ENCODE data around the gene STIL. TPM values are rescaled to one million over a fixed set of nuclear protein-coding genes. Genes with fewer than 3 reads are reported as not detected.
A peak's percentile ranks its signal among the peaks of the same experiment; 100 is the strongest.

The STIL gene
- total RNA-seq, 4 donors from 2014 or later = under 0.01 to 13.0 (median 1.9) TPM

DNA sequence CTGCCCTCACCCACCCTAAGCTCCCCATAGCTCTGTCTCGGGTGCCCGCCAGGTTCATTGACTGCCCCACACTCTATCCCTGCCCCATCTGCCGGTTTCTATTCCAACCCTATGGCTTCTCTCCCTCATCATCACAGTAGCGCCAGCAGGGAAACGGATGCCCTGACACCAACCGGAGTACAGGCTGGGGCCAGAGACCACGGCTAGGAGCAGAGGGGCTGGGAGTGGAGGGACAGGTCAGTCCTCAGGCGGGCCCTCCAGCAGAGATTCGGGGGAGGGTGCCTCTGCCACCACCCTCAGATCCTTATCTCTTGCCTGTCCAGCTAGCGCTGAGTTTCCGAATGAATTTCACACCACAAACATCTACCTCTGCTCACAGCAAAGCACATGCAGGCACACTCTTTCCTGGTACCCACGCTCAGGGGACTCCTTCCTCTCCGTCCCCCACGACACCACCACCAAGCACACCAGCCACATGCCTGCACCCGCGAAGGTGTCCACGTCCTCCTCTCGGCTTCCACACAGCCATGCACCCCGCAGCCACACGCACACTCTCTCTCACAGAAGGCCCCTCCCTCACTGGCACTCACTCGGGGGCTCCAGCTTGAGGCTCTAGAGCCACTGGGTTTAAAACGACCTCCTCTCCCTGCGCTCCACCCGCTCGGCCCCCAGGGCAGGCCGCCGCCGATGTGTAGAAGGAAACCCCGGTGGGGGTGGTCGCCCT is 89.1 kb downstream of the STIL start:
- TF ChIP-seq CTCF (IDR thresholded peaks at IDR 0.05) = no peak
- TF ChIP-seq POLR2A (IDR thresholded peaks at IDR 0.05) = no peak
- H3K27me3 ChIP-seq = peaks cover 0 to 42% of the 10 kb centered on the region in 2 donors
- peak in 1 of 2 donors; percentile 12 for DNase-seq

GRCh38 chr1:47223921-47224675 is 89.8 kb downstream of the STIL start:
- peak in 1 of 2 donors; percentile 9 for DNase-seq
- intact Hi-C loops (cut with DNase I; ENCODE audit: low total_unique reads) = no loop called here
- no peak overlapping the region for H3K27ac ChIP-seq
- peaks cover 0 to 16% of the 10 kb centered on the region in 2 donors for H3K4me1 ChIP-seq
- no peaks in the 10 kb centered on the region for H3K9me3 ChIP-seq
- H3K27me3 ChIP-seq = peaks cover 0 to 35% of the 10 kb centered on the region in 2 donors
- no peaks in the 10 kb centered on the region for H3K36me3 ChIP-seq
- TF ChIP-seq POLR2A (IDR thresholded peaks at IDR 0.05) (no peak), CTCF (IDR thresholded peaks at IDR 0.05) (no peak)
- no peak overlapping the region for H3K4me3 ChIP-seq

More for the DNA sequence above, 89.1 kb downstream of the STIL start:
- Histone ChIP-seq H3K4me1 (peaks cover 0 to 16% of the 10 kb centered on the region in 2 donors), H3K27ac (no peak overlapping the region), H3K9me3 (no peaks in the 10 kb centered on the region), H3K36me3 (no peaks in the 10 kb centered on the region), H3K4me3 (no peak overlapping the region)
- intact Hi-C loops (cut with DNase I; ENCODE audit: low total_unique reads) = no loop called here

DNA sequence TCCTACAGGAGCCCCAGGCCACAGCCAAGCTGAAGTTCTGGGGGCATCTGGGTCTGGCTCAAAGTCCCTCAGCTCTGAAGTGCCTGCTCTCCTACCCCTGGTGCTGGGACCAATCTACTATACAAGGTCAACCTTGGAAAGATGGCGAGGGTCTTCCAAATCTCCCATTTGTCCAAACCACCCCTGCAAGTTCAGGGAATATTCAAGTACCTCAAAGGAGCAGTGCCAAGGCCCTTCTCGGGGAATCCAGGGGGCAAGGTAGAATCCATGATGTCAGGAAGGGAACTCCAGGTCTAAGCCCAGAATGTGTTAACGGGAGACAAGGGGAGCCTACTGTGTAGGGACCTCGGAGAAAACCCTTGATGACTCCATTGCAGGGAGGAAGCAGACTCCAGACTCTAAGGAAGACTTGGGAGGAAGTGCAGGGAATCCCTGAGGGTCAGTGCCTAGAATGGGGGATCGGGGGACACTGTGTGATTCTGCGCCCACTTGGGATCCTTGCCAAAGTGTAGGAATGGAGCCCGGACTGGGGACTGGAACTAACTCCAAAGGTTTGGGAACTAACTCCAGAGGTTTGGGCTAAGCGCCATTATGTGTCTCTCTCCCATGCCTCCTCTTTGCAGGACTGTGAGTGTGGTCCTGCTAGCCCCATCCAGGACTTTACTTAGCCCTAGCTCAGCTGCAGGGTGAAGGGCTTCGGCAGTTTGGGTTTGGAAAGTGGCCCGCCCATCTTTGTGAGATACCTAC is 90.6 kb downstream of the STIL start:
- TF ChIP-seq POLR2A (IDR thresholded peaks at IDR 0.05) (no peak), CTCF (IDR thresholded peaks at IDR 0.05) (no peak)
- intact Hi-C loops (cut with DNase I; ENCODE audit: low total_unique reads) = no loop called here
- peaks cover 0 to 27% of the 10 kb centered on the region in 2 donors for H3K27me3 ChIP-seq

GRCh38 chr1:47222476-47222875 is 91.5 kb downstream of the STIL start:
- intact Hi-C loops (cut with DNase I; ENCODE audit: low total_unique reads) = no loop called here
- H3K9me3 ChIP-seq = no peaks in the 10 kb centered on the region
- TF ChIP-seq POLR2A (IDR thresholded peaks at IDR 0.05) (no peak), CTCF (IDR thresholded peaks at IDR 0.05) (no peak)
- peak in 1 of 2 donors; percentile 4 for DNase-seq
- H3K4me1 ChIP-seq = peaks cover 0 to 16% of the 10 kb centered on the region in 2 donors
- peaks cover 0 to 18% of the 10 kb centered on the region in 2 donors for H3K27me3 ChIP-seq
- no peak overlapping the region for H3K4me3 ChIP-seq
- no peak overlapping the region for H3K27ac ChIP-seq
- no peaks in the 10 kb centered on the region for H3K36me3 ChIP-seq

More for the DNA sequence above, 90.6 kb downstream of the STIL start:
- Histone ChIP-seq H3K27ac (no peak overlapping the region), H3K36me3 (no peaks in the 10 kb centered on the region), H3K9me3 (no peaks in the 10 kb centered on the region), H3K4me3 (no peak overlapping the region), H3K4me1 (peaks cover 0 to 16% of the 10 kb centered on the region in 2 donors)
- DNase-seq = peak in 1 of 2 donors; percentile 6
